ENCODE data around the gene PLS1.
"Not testable (repeated sequence)": the region's sequence is repeated elsewhere in the genome, so short reads cannot be mapped to it uniquely, and the experiment has no call there.

Gene PLS1, protein sequence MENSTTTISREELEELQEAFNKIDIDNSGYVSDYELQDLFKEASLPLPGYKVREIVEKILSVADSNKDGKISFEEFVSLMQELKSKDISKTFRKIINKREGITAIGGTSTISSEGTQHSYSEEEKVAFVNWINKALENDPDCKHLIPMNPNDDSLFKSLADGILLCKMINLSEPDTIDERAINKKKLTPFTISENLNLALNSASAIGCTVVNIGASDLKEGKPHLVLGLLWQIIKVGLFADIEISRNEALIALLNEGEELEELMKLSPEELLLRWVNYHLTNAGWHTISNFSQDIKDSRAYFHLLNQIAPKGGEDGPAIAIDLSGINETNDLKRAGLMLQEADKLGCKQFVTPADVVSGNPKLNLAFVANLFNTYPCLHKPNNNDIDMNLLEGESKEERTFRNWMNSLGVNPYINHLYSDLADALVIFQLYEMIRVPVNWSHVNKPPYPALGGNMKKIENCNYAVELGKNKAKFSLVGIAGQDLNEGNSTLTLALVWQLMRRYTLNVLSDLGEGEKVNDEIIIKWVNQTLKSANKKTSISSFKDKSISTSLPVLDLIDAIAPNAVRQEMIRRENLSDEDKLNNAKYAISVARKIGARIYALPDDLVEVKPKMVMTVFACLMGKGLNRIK

GRCh38 chr3:142595951-142596725 lies at the start of gene PLS1:
Gene PLS1 (plus strand): TSS chr3:142596393. CDS start chr3:142664238, 67,845 bp downstream.
- DNase-seq (ENCODE audit: low spot score), result peak; percentile 88

DNA sequence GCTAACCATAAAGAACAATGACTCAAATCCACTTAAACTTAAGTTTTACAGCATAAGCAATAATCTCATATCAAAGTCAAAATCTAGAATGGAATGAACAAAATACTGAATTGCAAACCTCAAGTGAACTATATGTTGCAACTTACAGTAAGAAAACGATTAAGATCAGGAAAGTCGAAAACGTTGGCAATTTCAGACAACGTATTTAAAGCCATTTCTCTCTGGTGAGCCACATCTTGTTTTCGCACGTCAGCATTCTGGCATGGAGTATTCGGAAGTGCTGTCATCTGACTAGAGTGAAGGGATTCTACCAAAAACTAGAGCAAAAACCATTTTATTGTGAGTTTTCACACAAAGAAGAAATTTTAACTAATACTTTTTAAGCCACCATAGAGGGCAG lies 46.2 kb upstream of the PLS1 start:
- DNase-seq (ENCODE audit: low spot score), result no peak

DNA sequence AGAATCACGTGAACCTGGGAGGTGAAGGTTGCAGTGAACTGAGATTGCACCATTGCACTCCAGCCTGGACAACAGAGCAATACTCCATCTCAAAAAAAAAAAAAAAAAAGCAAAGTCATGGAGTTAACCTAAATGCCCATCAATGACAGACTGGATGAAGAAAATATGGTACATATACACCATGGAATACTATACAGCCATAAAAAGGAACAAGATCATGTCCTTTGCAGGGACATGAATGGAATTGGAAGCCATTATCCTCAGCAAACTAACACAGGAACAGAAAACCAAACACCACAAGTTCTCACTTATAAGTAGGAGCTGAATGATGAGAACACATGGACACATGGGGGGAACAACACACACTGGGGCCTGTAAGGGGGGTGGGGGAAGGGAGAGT lies 43.6 kb upstream of the PLS1 start:
- not testable (repeated sequence) for DNase-seq (ENCODE audit: low spot score)

GRCh38 chr3:142553741-142554140 lies 42.5 kb upstream of the PLS1 start:
- DNase-seq (ENCODE audit: low spot score), result no peak

- no peak for DNase-seq (ENCODE audit: low spot score)
Measured at GRCh38 chr3:142560118-142560517, 36.1 kb upstream of the PLS1 start.

DNA sequence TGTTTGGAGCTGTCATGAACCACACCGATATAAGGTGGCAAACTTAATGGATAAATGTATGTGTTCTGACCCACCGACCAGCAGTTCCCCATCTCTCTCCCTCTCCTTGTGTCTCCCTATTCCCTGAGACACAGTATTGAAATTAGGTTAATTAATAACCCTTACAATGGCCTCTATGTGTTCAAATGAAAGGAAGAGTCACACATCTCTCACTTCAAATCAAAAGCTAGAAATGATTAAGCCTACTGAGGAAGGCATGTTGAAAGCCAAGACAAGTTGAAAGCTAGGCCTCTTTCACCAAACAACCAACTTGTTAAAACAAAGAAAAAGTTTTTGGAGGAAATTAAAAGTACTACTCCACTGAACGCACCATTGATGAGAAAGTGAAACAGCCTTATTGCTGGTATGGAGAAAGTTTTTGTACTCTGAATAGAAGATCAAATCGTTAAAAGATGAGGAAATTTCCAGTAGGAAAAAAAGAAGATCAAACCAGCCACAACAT lies 32.6 kb upstream of the PLS1 start:
- DNase-seq (ENCODE audit: low spot score), result no peak

DNA sequence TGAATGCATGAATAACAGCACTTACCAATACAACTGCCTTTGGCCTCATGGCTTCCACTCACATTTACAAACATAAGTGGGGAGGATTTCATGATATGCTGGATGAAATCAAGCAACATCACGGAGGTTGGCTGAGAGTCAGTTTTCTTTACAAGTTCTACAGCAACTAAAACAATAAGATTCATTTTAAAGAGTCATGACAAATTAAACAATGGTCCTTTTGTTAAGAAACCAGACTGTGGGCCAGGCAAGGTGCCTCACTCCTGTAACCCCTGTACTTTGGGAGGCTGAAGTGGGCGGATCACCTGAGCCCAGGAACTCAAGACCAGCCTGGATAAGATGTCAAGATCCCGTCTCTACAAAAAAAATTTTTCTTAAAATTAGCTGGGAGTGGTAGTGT lies 30.1 kb upstream of the PLS1 start:
- no peak for DNase-seq (ENCODE audit: low spot score)

GRCh38 chr3:142568393-142569017 lies 27.7 kb upstream of the PLS1 start:
- DNase-seq (ENCODE audit: low spot score), result no peak

- DNase-seq (ENCODE audit: low spot score), result not testable (repeated sequence)
Measured at GRCh38 chr3:142569422-142569821, 26.8 kb upstream of the PLS1 start.

- not testable (repeated sequence) for DNase-seq (ENCODE audit: low spot score)
Measured at GRCh38 chr3:142574223-142574622, 22.0 kb upstream of the PLS1 start.

DNA sequence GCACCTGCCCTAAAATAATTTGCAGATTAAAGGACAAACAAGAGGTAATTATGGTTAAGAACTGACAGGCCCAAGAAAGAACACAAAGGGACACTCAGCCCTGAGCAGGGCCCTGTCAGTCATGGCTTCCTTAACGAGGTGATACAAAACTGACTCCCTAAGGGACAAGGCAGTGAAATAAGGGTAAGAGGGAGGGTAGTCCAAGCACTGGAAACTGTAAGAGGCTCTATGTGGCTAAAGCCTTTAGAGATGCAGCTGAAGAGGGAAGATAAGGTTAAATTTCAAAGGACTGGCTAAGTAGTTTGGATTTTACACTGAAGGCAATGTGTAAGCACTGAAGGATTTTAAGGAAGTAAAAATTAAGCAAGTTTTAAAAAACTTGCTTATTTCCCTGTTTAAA lies 21.5 kb upstream of the PLS1 start:
- DNase-seq (ENCODE audit: low spot score), result no peak

- DNase-seq (ENCODE audit: low spot score), result no peak
Measured at GRCh38 chr3:142576792-142577191, 19.4 kb upstream of the PLS1 start.

GRCh38 chr3:142577696-142578328 lies 18.4 kb upstream of the PLS1 start:
- peak; percentile 16 for DNase-seq (ENCODE audit: low spot score)

DNA sequence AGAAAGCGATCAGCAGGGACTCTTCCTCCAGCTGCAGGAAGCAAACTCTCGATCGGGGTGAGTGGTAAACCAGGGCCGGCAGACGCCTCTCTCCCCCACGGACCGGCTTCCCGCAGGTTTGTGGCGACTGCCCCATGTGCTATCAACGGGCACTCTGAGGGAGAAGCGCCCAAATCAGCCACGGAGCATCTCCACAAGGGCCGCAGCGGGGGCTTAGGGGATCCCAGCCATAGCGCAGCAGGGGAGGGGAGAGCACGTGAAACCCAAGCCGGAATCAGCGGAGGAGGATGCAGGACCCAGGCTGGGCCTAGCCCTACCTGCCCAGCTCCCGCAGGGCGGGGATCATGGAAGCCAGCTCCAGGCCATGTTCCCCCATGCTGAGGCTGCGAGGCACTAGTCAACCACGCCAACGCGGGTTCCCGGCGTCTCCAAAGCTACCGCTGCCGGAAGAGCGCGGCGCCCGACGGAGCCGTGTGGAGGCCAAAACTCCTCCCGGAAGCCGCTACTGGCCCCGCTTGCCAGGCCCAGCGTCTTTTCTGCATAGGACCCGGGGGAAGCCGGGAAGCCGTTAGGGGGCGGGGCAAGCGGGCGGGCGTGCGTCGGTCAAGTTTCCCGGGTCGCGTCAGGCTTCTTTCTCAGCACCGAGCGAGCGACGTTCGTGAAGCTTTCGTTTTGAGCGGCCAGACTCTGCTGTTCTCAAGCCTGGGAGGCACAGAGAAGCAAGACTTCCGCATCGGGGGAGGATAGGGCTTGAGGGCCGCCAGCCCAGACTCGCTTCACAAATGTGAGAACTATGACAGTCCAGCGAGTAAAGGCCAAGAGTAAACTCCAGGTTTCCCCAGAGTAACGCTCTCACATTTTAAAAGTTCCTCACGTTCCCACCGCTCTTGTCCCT lies 17.6 kb upstream of the PLS1 start, which contains the start of gene ATR:
ATR (minus strand) TSS at position 405 of the 895 bp plus-strand sequence; CDS start at position 376, 29 bp downstream.
- DNase-seq (ENCODE audit: low spot score), result peak; percentile 96

- no peak for DNase-seq (ENCODE audit: low spot score)
Measured at GRCh38 chr3:142580061-142580423, 16.2 kb upstream of the PLS1 start.

DNA sequence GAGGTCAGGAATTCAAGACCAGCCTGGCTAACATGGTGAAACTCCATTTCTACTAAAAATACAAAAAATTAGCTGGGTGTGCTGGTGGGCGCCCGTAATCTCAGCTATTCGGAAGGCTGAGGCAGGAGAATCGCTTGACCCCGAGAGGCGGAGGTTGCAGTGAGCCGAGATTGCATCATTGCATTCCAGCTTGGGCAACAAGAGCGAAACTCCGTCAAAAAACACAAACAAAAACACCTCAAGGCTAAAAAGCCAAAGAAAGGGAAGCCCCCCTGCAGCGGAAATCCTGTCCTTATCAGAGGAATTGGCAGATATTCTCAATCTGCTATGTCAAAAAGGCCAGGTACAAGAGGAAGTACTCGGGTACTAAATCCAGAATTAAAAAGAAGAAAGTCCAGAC lies 15.1 kb upstream of the PLS1 start:
- not testable (repeated sequence) for DNase-seq (ENCODE audit: low spot score)

GRCh38 chr3:142586803-142587406 lies 9.3 kb upstream of the PLS1 start:
- peak; percentile 49 for DNase-seq (ENCODE audit: low spot score)

GRCh38 chr3:142588703-142589102 lies 7.5 kb upstream of the PLS1 start:
- DNase-seq (ENCODE audit: low spot score), result no peak

DNA sequence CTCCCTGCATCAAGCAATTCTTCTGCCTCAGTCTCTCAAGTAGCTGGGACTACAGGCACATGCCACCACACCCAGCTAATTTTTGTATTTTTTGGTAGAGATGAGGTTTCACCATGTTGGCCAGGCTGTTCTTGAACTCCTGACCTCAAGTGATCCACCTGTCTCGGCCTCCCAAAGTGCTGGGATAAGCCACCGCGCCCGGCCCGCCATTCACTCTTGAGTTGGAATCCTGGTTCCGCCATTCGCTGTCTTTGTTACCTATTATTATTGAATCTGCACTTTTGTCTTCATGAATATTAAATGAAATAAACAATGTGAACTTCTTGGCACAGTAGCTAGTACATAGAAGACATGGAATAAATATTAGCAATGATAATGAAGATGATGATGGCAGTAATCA lies 3.9 kb upstream of the PLS1 start:
- not testable (repeated sequence) for DNase-seq (ENCODE audit: low spot score)

GRCh38 chr3:142595141-142595540 lies 1.1 kb upstream of the PLS1 start:
- no peak for DNase-seq (ENCODE audit: low spot score)
